Jurkat, Clone E6-1 (cell line): ENCODE data around the gene ADCY5.

Source experiments
- DNase-seq: peaks from one replicate; pipeline ENCODE4 v3.0.0-alpha.2; 2011; ENCODE audit warnings: low read depth, low spot score
- H3K4me3 ChIP-seq: 2 replicates; pipeline ENCODE4 v1.5.1; 2011; ENCODE audit warnings: mild to moderate bottlenecking, low read length, control low read depth, moderate library complexity

Gene ADCY5

GRCh38 chr3:123467046-123467445, 18.2 kb upstream of the ADCY5 start:
- DNase-seq, result no peak
- H3K4me3 ChIP-seq, result no peak overlapping the region

GRCh38 chr3:123464211-123464610, 15.3 kb upstream of the ADCY5 start:
- no peak for DNase-seq
- no peak overlapping the region for H3K4me3 ChIP-seq

- H3K4me3 ChIP-seq, result no peak overlapping the region
- DNase-seq, result no peak
Observed at GRCh38 chr3:123459862-123460261, 11.0 kb upstream of the ADCY5 start.

- DNase-seq, result no peak
- H3K4me3 ChIP-seq, result no peak overlapping the region
Observed at GRCh38 chr3:123458255-123458654, 9.4 kb upstream of the ADCY5 start.

- no peak overlapping the region for H3K4me3 ChIP-seq
- no peak for DNase-seq
Observed at GRCh38 chr3:123457841-123458240, 9.0 kb upstream of the ADCY5 start.

GRCh38 chr3:123453675-123454074, 4.8 kb upstream of the ADCY5 start:
- no peak for DNase-seq
- H3K4me3 ChIP-seq, result no peak overlapping the region

- DNase-seq, result no peak
- no peak overlapping the region for H3K4me3 ChIP-seq
Observed at GRCh38 chr3:123451186-123451585, 2.3 kb upstream of the ADCY5 start.

GRCh38 chr3:123449997-123450604, 1.2 kb upstream of the ADCY5 start:
- no peak overlapping the region for H3K4me3 ChIP-seq
- no peak for DNase-seq

GRCh38 chr3:123449102-123449996, 459 bp upstream of the ADCY5 start:
- H3K4me3 ChIP-seq, result no peak overlapping the region
- no peak for DNase-seq

- no peak overlapping the region for H3K4me3 ChIP-seq
- DNase-seq, result no peak
Observed at GRCh38 chr3:123447749-123448517, 957 bp downstream of the ADCY5 start.

- DNase-seq, result no peak
Observed at GRCh38 chr3:123447416-123447748, 1.5 kb downstream of the ADCY5 start.

GRCh38 chr3:123446610-123447109, 2.2 kb downstream of the ADCY5 start:
- no peak for DNase-seq
- no peak overlapping the region for H3K4me3 ChIP-seq

More at GRCh38 chr3:123447416-123447748, 1.5 kb downstream of the ADCY5 start:
- H3K4me3 ChIP-seq, result no peak overlapping the region

GRCh38 chr3:123446210-123446609, 2.7 kb downstream of the ADCY5 start:
- no peak for DNase-seq

GRCh38 chr3:123445702-123446101, 3.2 kb downstream of the ADCY5 start:
- no peak for DNase-seq
- no peak overlapping the region for H3K4me3 ChIP-seq

More at GRCh38 chr3:123446210-123446609, 2.7 kb downstream of the ADCY5 start:
- no peak overlapping the region for H3K4me3 ChIP-seq

GRCh38 chr3:123444744-123445143, 4.1 kb downstream of the ADCY5 start:
- no peak overlapping the region for H3K4me3 ChIP-seq
- DNase-seq, result no peak

- no peak for DNase-seq
- no peak overlapping the region for H3K4me3 ChIP-seq
Observed at GRCh38 chr3:123444023-123444422, 4.9 kb downstream of the ADCY5 start.

- no peak overlapping the region for H3K4me3 ChIP-seq
- no peak for DNase-seq
Observed at GRCh38 chr3:123442908-123443307, 6.0 kb downstream of the ADCY5 start.

GRCh38 chr3:123442125-123442524, 6.8 kb downstream of the ADCY5 start:
- no peak overlapping the region for H3K4me3 ChIP-seq
- DNase-seq, result no peak

GRCh38 chr3:123439806-123440580, 8.9 kb downstream of the ADCY5 start:
- H3K4me3 ChIP-seq, result no peak overlapping the region
- no peak for DNase-seq
